ENCODE measurements around the gene KRT26.

Gene KRT26

DNA sequence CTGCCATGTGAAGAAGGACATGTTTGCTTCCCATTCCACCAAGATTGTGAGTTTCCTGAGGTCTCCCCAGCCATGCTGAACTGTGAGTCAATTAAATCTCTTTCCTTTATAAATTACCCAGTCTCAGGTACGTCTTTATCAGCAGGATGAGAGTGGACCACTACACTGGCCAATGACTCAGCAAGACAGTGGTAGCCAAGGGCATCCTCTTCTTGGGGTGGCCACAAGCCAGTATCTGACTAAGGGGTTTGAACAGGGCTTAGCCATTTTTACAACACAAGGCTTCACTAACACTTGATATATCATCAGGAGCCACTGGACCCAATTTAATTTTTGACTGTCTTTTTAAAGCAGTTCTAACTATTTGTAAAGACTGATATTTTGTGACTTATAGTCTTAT is 47.3 kb downstream of the KRT26 start:
- DNase-seq = no peak

DNA sequence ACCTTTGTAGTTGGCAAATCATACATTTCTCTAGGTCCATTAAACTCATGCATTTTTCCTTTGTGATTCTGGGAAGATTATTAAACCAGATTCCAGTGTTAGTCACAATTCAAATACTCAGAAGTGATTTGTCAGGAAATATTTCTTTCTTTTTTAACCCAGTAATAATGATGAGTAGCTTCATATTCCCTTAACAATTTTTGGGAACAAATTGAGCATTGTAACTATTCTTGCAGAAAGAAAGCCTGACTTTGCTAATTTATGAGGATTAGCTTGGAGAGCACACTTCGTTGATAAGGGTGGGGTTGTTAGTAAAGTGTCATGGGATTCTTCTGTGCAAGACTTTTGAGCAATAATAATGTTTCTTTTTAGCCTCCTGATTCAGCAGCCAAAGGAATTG is 49.8 kb downstream of the KRT26 start:
- DNase-seq = no peak

DNA sequence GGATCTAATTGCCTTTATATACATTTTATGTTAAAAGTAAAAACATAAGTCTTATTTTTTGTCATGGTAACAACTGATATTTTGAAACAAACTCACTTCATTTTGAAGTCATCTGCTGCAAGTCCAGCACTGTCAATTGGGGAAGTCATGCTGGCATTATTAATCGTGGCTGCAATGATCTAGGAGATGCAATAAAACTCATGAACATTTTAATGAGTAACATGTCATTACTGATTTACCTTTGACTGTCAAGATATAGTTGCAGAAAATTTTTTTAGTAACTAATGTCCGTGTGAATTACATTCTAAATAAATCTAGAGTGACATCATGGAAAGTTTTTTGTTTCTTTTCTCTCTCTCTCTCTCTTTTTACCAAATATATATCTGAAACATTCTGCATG is 51.1 kb downstream of the KRT26 start:
- DNase-seq = no peak

DNA sequence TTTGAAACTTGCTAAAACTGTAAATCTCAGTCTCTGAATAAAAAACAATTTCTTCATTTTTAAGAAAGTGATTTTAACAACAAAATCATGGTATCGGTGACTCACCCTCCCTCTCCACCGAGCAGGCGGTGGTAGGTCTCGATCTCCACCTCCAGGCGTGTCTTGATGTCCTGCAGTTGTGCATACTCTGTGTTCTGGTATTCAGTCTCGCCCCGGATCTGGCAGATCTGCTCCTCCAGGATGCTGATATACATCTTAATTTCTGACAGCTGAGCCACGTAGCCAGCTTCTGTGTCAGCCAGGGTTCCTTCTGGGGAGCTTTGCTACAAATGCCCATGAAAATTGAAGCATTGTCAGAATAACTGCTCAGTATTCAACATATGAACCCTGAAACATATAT is 53.1 kb downstream of the KRT26 start:
- DNase-seq = no peak

DNA sequence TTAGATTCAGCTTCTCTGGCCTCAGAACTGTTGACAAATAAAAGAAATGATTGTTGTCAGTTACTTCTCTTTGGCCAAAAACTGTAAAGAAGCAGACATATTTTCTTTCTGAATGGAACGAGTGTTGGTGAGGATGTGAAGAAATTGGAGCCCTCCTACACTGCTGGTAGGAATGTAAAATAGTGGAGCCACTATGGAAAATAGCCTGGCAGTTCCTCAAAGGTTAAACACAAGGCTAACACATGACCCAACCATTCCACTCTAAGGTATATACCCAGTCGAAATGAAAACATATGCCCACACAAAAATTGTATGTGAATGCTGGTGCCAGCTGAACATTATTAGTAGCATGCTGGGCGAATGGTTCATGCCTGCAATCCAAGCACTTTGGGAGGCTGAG is 54.2 kb downstream of the KRT26 start:
- no peak for DNase-seq
